ENCODE data around the gene STK39. TPM values are rescaled to one million over a fixed set of nuclear protein-coding genes. Genes with fewer than 3 reads are reported as not detected.

The STK39 gene
- total and polyA plus RNA-seq, 2 of the 4 experiments (the other 2 are of a cell fraction): 11.8 to 16.4 TPM

- Histone ChIP-seq H4K8ac (ENCODE audit: low read depth in 2 of 2, low read length in 2 of 2) (no peak overlapping the region), H3K79me1 (ENCODE audit: low read depth in 1 of 2, low read length in 2 of 2) (peaks cover 4 to 10% of the 10 kb centered on the region in 2 experiments), H3K18ac (ENCODE audit: low read depth, low read length) (peak overlapping the region; percentile 63; the same call in 1 of the 2 replicates), H2AFZ (replicated peaks; ENCODE audit: low read length, poor library complexity) (no peak overlapping the region), H3K4me1 (ENCODE audit: control insufficient read depth, insufficient read depth, low read length) (peaks cover 24% of the 10 kb centered on the region), H3K9me3 (ENCODE audit: control insufficient read depth, insufficient read depth, low read length) (no peaks in the 10 kb centered on the region), H3K56ac (ENCODE audit: extremely low read depth, insufficient read depth, low read length) (no peak overlapping the region), H3K9ac (ENCODE audit: low read depth, low read length) (no peak overlapping the region), H4K20me1 (ENCODE audit: insufficient read depth, low read length) (no peaks in the 10 kb centered on the region), H3K36me3 (ENCODE audit: control insufficient read depth, insufficient read depth, low read length) (peaks cover 2% of the 10 kb centered on the region; the same call in 1 of the 2 replicates), H2BK15ac (ENCODE audit: low read depth, low read length) (no peak overlapping the region), H2AK5ac (ENCODE audit: low read depth, low read length) (no peak overlapping the region), H3K4ac (ENCODE audit: low read depth, low read length) (no peak overlapping the region), H3K4me2 (ENCODE audit: low read depth, low read length) (no peak overlapping the region), H4K91ac (ENCODE audit: insufficient read depth, low read depth, low read length) (no peak overlapping the region; the same call in 1 of the 2 replicates), H3K14ac (replicated peaks; ENCODE audit: low read depth, low read length) (no peak overlapping the region; the same call in 1 of the 2 replicates), H2BK120ac (ENCODE audit: low read depth, low read length) (0 out of 2 replicates have a peak overlapping the region, but pooled peaks have one; percentile 18), H3K23ac (ENCODE audit: low read depth, low read length) (no peak overlapping the region), H3K9me1 (ENCODE audit: insufficient read depth, low read length) (peaks cover 4% of the 10 kb centered on the region), H4K5ac (ENCODE audit: low read depth, low read length) (peak overlapping the region; percentile 61), H2BK20ac (ENCODE audit: low read depth, low read length) (peak overlapping the region; percentile 4; the same call in 1 of the 2 replicates), H3K4me3 (ENCODE audit: insufficient read depth, low read depth, low read length) (no peak overlapping the region), H2AK9ac (replicated peaks; ENCODE audit: low read depth, low read length, poor library complexity) (no peak overlapping the region), H2BK5ac (ENCODE audit: low read depth, low read length, poor library complexity, severe bottlenecking) (no peak overlapping the region), H3K27me3 (ENCODE audit: control insufficient read depth, insufficient read depth, low read length) (no peaks in the 10 kb centered on the region), H3K27ac (ENCODE audit: insufficient read depth, low read length) (peak overlapping the region; percentile 40; the same call in 1 of the 2 replicates)
- in situ Hi-C loops (cut with MboI; ENCODE audit: low sequenced_read_pairs) (no loop called here), intact Hi-C loops (cut with micrococcal nuclease) (loop anchor here (5.0 kb wide), 1 partner anchor 44 kb away; no protein-coding TSS in a partner anchor), dilution Hi-C loops (cut with HindIII; ENCODE audit: low sequenced_read_pairs, unreplicated experiment) (no loop called here)
- DNase-seq: no peak
- POLR2A ChIA-PET (ENCODE audit: unreplicated experiment): no interaction called here
- TF ChIP-seq RCOR1 (IDR thresholded peaks at IDR 0.05; ENCODE audit: insufficient replicate concordance, low read length) (no peak), RAD21 (IDR thresholded peaks at IDR 0.05; ENCODE audit: low read length) (no peak), FOS (IDR thresholded peaks at IDR 0.05; ENCODE audit: low read depth, low read length) (no peak), MAZ (IDR thresholded peaks at IDR 0.05; ENCODE audit: borderline replicate concordance, low read depth, low read length) (no peak), SMC3 (IDR thresholded peaks at IDR 0.05; ENCODE audit: low read depth, low read length) (no peak), CHD1 (IDR thresholded peaks at IDR 0.05; ENCODE audit: low read depth, low read length) (no peak), POLR2A (IDR thresholded peaks at IDR 0.05; ENCODE audit: low read depth, low read length) (no peak), MAFK (IDR thresholded peaks at IDR 0.05; ENCODE audit: low read depth, low read length) (no peak), RFX5 (IDR thresholded peaks at IDR 0.05; ENCODE audit: low read depth, low read length) (no peak), CEBPB (IDR thresholded peaks at IDR 0.05; ENCODE audit: low read depth, low read length) (no peak), CTCF (conservative IDR thresholded peaks at IDR 0.05; ENCODE audit: low read depth, low read length) (no peak), BHLHE40 (IDR thresholded peaks at IDR 0.05; ENCODE audit: low read depth, low read length) (no peak), NFE2L2 (IDR thresholded peaks at IDR 0.05; ENCODE audit: low read depth, low read length) (no peak), MXI1 (IDR thresholded peaks at IDR 0.05; ENCODE audit: borderline replicate concordance, low read depth, low read length) (no peak)
- TF ChIP-seq, protein P1, sequence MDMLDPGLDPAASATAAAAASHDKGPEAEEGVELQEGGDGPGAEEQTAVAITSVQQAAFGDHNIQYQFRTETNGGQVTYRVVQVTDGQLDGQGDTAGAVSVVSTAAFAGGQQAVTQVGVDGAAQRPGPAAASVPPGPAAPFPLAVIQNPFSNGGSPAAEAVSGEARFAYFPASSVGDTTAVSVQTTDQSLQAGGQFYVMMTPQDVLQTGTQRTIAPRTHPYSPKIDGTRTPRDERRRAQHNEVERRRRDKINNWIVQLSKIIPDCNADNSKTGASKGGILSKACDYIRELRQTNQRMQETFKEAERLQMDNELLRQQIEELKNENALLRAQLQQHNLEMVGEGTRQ (IDR thresholded peaks at IDR 0.05; ENCODE audit: low read depth, low read length): no peak
- TF ChIP-seq, protein P2, sequence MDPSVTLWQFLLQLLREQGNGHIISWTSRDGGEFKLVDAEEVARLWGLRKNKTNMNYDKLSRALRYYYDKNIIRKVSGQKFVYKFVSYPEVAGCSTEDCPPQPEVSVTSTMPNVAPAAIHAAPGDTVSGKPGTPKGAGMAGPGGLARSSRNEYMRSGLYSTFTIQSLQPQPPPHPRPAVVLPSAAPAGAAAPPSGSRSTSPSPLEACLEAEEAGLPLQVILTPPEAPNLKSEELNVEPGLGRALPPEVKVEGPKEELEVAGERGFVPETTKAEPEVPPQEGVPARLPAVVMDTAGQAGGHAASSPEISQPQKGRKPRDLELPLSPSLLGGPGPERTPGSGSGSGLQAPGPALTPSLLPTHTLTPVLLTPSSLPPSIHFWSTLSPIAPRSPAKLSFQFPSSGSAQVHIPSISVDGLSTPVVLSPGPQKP (IDR thresholded peaks at IDR 0.05; ENCODE audit: borderline replicate concordance, low read depth, low read length): no peak
- no CpG with 5 or more reads among the region's 2 CpGs for WGBS, 2 experiments (ENCODE audit: extremely low coverage in 2 of 2, insufficient read length in 1 of 2)
- BruUV-seq (replicated peaks): no TSS peak
- no peak for ATAC-seq (ENCODE audit: low read depth)
- CTCF ChIA-PET: interaction anchor here (0.9 to 1.2 kb wide), 2 partner anchors 8 to 12 kb away, joined by 3 to 4 read pairs; no protein-coding TSS in a partner anchor
Measured at GRCh38 chr2:167988296-167988695, 259.1 kb downstream of the STK39 start.
